ENCODE results near the gene CDC14B. TPM values are rescaled to one million over a fixed set of nuclear protein-coding genes. Genes with fewer than 3 reads are reported as not detected.

Gene CDC14B
- total and polyA plus RNA-seq, 4 donors: 2.9 to 29.8 (median 8.0) TPM

- H3K27me3 ChIP-seq (ENCODE audit: control insufficient read depth in 3 of 3, insufficient read depth in 3 of 3, low read length in 2 of 3): no peaks in the 10 kb centered on the region
- ATAC-seq (ENCODE audit: insufficient read depth, low FRiP score) (no peak), DNase-seq (no peak)
- 97 to 98% methylated on average over 3 of the region's 3 CpGs for WGBS, 2 donors
- peaks cover 0 to 15% (median 3%) of the 10 kb centered on the region in 4 donors for H3K36me3 ChIP-seq (ENCODE audit: control insufficient read depth in 4 of 4, insufficient read depth in 4 of 4, low read length in 4 of 4)
- H3K9ac ChIP-seq (ENCODE audit: insufficient read depth in 1 of 2, low read length in 2 of 2): no peak overlapping the region
- H3K27ac ChIP-seq (ENCODE audit: low read depth in 1 of 2, low read length in 1 of 2): no peak overlapping the region
- H3K4me3 ChIP-seq: no peak overlapping the region
- TF ChIP-seq CTCF (IDR thresholded peaks at IDR 0.05; ENCODE audit: control extremely low read depth, extremely low read depth): no peak
- H3K4me1 ChIP-seq (ENCODE audit: control insufficient read depth in 5 of 5, insufficient read depth in 5 of 5, low read length in 5 of 5): no peaks in the 10 kb centered on the region
- H3K9me3 ChIP-seq (ENCODE audit: control insufficient read depth in 4 of 4, insufficient read depth in 3 of 4, low read length in 3 of 4): no peaks in the 10 kb centered on the region
Measured at GRCh38 chr9:96480736-96481135, 138.9 kb downstream of the CDC14B start.

- no peak for DNase-seq
- no peaks in the 10 kb centered on the region for H3K4me1 ChIP-seq (ENCODE audit: control insufficient read depth in 5 of 5, insufficient read depth in 5 of 5, low read length in 5 of 5)
- H3K4me3 ChIP-seq: no peak overlapping the region
- H3K9me3 ChIP-seq (ENCODE audit: control insufficient read depth in 4 of 4, insufficient read depth in 3 of 4, low read length in 3 of 4): no peaks in the 10 kb centered on the region
- H3K27me3 ChIP-seq (ENCODE audit: control insufficient read depth in 3 of 3, insufficient read depth in 3 of 3, low read length in 2 of 3): no peaks in the 10 kb centered on the region
- H3K36me3 ChIP-seq (ENCODE audit: control insufficient read depth in 4 of 4, insufficient read depth in 4 of 4, low read length in 4 of 4): peaks cover 0 to 9% (median 2%) of the 10 kb centered on the region in 4 donors
- no peak overlapping the region for H3K27ac ChIP-seq (ENCODE audit: low read depth in 1 of 2, low read length in 1 of 2)
- TF ChIP-seq CTCF (IDR thresholded peaks at IDR 0.05; ENCODE audit: control extremely low read depth, extremely low read depth): no peak
- no peak for ATAC-seq (ENCODE audit: insufficient read depth, low FRiP score)
- H3K9ac ChIP-seq (ENCODE audit: insufficient read depth in 1 of 2, low read length in 2 of 2): no peak overlapping the region
- 76% methylated on average over 4 of the region's 4 CpGs for WGBS, 2 donors
Measured at GRCh38 chr9:96478829-96479371, 140.7 kb downstream of the CDC14B start.

- DNase-seq (no peak), ATAC-seq (ENCODE audit: insufficient read depth, low FRiP score) (no peak)
Measured at GRCh38 chr9:96476591-96476990, 143.1 kb downstream of the CDC14B start.

More at GRCh38 chr9:96476591-96476990, 143.1 kb downstream of the CDC14B start:
- no peak for TF ChIP-seq CTCF (IDR thresholded peaks at IDR 0.05; ENCODE audit: control extremely low read depth, extremely low read depth)
- H3K9ac ChIP-seq (ENCODE audit: insufficient read depth in 1 of 2, low read length in 2 of 2): no peak overlapping the region
- H3K4me3 ChIP-seq: no peak overlapping the region
- WGBS, 2 donors: 70 to 87% methylated on average over 5 of the region's 5 CpGs
- H3K27ac ChIP-seq (ENCODE audit: low read depth in 1 of 2, low read length in 1 of 2): no peak overlapping the region
- no peaks in the 10 kb centered on the region for H3K9me3 ChIP-seq (ENCODE audit: control insufficient read depth in 4 of 4, insufficient read depth in 3 of 4, low read length in 3 of 4)
- no peaks in the 10 kb centered on the region for H3K4me1 ChIP-seq (ENCODE audit: control insufficient read depth in 5 of 5, insufficient read depth in 5 of 5, low read length in 5 of 5)
- H3K36me3 ChIP-seq (ENCODE audit: control insufficient read depth in 4 of 4, insufficient read depth in 4 of 4, low read length in 4 of 4): peaks cover 0 to 13% (median 7%) of the 10 kb centered on the region in 4 donors
- no peaks in the 10 kb centered on the region for H3K27me3 ChIP-seq (ENCODE audit: control insufficient read depth in 3 of 3, insufficient read depth in 3 of 3, low read length in 2 of 3)
